Measurements from ENCODE around the gene SETBP1. TPM values are rescaled to one million over a fixed set of nuclear protein-coding genes. Genes with fewer than 3 reads are reported as not detected.
A peak's percentile ranks its signal among the peaks of the same experiment; 100 is the strongest.

The SETBP1 gene
- total RNA-seq, 1 donor from 2014 or later: 80.0 TPM

DNA sequence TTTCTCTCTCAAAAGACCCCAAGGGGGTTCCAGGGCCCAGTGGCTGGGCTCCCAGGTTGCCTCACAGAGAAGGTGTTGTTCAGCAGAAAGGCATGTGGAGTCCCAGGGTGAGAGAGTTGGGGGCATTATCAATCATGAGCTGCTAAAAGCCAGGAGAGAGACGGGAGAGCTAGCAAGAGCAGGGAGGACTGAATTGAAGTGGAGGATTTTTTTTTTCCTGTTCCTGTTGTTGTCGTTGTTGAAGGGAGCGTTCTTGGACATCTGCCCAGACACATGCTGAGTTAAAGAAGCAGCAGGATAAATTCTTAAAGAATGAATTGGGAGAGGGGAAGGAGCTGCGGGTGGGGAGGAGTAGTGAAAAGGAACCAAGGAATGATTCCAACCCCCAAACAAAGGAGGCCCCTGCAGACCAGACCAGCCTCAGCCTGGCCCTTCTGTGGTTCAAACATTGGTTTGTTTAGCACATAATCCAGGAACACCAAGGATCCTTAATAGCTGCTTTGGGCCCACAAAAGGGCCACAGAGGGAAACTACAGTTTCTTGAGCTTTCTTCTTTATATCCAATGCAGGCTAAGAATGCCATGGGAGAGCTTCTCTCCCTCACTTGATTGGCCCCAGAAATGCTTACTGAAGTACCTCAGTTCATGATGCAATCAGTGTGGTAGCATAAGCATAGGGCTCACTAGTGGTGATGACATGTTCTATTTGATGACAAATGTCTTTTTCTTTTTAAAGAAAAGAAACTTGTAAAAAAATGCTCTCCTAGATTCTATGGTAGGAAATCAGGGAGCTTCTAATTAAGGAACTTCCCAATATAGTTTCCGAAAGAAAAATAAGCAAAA, 146.0 kb downstream of the SETBP1 start:
- H3K4me1 Mint-ChIP-seq (ENCODE audit: unreplicated experiment): peaks cover 89% of the 10 kb centered on the region
- DNase-seq (ENCODE audit: extremely low spot score, unreplicated experiment): peak; percentile 92
- peaks cover 6% of the 10 kb centered on the region for H3K36me3 Mint-ChIP-seq (ENCODE audit: unreplicated experiment)
- TF ChIP-seq, protein P1, sequence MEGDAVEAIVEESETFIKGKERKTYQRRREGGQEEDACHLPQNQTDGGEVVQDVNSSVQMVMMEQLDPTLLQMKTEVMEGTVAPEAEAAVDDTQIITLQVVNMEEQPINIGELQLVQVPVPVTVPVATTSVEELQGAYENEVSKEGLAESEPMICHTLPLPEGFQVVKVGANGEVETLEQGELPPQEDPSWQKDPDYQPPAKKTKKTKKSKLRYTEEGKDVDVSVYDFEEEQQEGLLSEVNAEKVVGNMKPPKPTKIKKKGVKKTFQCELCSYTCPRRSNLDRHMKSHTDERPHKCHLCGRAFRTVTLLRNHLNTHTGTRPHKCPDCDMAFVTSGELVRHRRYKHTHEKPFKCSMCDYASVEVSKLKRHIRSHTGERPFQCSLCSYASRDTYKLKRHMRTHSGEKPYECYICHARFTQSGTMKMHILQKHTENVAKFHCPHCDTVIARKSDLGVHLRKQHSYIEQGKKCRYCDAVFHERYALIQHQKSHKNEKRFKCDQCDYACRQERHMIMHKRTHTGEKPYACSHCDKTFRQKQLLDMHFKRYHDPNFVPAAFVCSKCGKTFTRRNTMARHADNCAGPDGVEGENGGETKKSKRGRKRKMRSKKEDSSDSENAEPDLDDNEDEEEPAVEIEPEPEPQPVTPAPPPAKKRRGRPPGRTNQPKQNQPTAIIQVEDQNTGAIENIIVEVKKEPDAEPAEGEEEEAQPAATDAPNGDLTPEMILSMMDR (IDR thresholded peaks at IDR 0.05): no peak
- H3K9me3 Mint-ChIP-seq (ENCODE audit: unreplicated experiment): no peaks in the 10 kb centered on the region
- peak overlapping the region; percentile 90 for H3K27ac Mint-ChIP-seq (ENCODE audit: unreplicated experiment)
- H3K4me3 Mint-ChIP-seq (ENCODE audit: unreplicated experiment): no peak overlapping the region
- no peaks in the 10 kb centered on the region for H3K27me3 Mint-ChIP-seq (ENCODE audit: unreplicated experiment)

DNA sequence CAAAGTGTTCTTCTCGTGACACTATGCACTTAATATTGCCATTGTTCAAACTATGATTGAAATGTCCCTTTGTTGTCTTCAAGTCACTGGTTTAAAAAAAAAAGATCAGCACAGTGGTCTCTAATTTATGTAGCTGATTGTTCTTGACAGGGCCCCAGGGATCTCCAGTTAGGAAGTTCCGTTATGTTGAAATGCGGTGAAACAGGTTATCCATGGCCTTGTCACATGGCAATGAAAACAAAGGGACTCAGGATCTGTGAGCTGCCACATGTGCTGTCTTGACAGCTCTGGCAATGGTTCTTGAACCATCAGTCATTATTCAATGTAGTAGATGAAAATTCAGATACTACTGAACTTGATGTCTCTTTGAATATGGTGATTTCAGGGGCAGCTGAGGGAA, 147.4 kb downstream of the SETBP1 start:
- Mint-ChIP-seq H3K9me3 (ENCODE audit: unreplicated experiment) (no peaks in the 10 kb centered on the region), H3K36me3 (ENCODE audit: unreplicated experiment) (peaks cover under 1% of the 10 kb centered on the region), H3K27ac (ENCODE audit: unreplicated experiment) (peak overlapping the region; percentile 94), H3K4me1 (ENCODE audit: unreplicated experiment) (peaks cover 94% of the 10 kb centered on the region), H3K27me3 (ENCODE audit: unreplicated experiment) (no peaks in the 10 kb centered on the region), H3K4me3 (ENCODE audit: unreplicated experiment) (no peak overlapping the region)
- DNase-seq (ENCODE audit: extremely low spot score, unreplicated experiment): no peak
- TF ChIP-seq, protein P1 (IDR thresholded peaks at IDR 0.05): no peak

- H3K27ac Mint-ChIP-seq (ENCODE audit: unreplicated experiment): peak overlapping the region; percentile 94
- peaks cover 92% of the 10 kb centered on the region for H3K4me1 Mint-ChIP-seq (ENCODE audit: unreplicated experiment)
These were observed 149.9 kb downstream of the SETBP1 start for GRCh38 chr18:44830581-44830980.

DNA sequence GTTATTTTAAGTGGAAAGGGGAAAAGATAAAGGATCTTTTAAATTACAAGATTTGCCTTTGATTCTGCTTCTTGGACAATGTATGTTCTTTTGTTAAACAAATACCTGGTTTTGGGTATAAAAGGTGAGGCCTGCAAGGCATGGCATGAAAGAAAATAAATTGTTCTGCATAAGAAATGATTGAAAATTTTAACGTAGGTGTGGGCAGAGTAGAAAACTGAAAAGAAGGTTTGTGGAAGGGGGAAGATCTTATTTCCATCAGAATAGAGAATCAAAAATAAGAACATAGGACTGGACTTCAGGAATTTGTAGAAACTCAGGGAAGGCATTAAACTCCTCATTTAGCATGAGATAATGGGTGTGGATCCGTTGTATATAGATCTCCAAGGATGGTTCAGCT, 153.1 kb downstream of the SETBP1 start:
- no peak overlapping the region for H3K4me3 Mint-ChIP-seq (ENCODE audit: unreplicated experiment)
- H3K4me1 Mint-ChIP-seq (ENCODE audit: unreplicated experiment): peaks cover 92% of the 10 kb centered on the region
- DNase-seq (ENCODE audit: extremely low spot score, unreplicated experiment): no peak
- no peaks in the 10 kb centered on the region for H3K9me3 Mint-ChIP-seq (ENCODE audit: unreplicated experiment)
- TF ChIP-seq, protein P1 (IDR thresholded peaks at IDR 0.05): no peak
- no peaks in the 10 kb centered on the region for H3K27me3 Mint-ChIP-seq (ENCODE audit: unreplicated experiment)
- H3K36me3 Mint-ChIP-seq (ENCODE audit: unreplicated experiment): peaks cover 4% of the 10 kb centered on the region
- no peak overlapping the region for H3K27ac Mint-ChIP-seq (ENCODE audit: unreplicated experiment)

More at GRCh38 chr18:44830581-44830980, 149.9 kb downstream of the SETBP1 start:
- Mint-ChIP-seq H3K4me3 (ENCODE audit: unreplicated experiment) (no peak overlapping the region), H3K9me3 (ENCODE audit: unreplicated experiment) (no peaks in the 10 kb centered on the region), H3K36me3 (ENCODE audit: unreplicated experiment) (peaks cover 4% of the 10 kb centered on the region), H3K27me3 (ENCODE audit: unreplicated experiment) (no peaks in the 10 kb centered on the region)
- no peak for DNase-seq (ENCODE audit: extremely low spot score, unreplicated experiment)
- TF ChIP-seq, protein P1 (IDR thresholded peaks at IDR 0.05): no peak

DNA sequence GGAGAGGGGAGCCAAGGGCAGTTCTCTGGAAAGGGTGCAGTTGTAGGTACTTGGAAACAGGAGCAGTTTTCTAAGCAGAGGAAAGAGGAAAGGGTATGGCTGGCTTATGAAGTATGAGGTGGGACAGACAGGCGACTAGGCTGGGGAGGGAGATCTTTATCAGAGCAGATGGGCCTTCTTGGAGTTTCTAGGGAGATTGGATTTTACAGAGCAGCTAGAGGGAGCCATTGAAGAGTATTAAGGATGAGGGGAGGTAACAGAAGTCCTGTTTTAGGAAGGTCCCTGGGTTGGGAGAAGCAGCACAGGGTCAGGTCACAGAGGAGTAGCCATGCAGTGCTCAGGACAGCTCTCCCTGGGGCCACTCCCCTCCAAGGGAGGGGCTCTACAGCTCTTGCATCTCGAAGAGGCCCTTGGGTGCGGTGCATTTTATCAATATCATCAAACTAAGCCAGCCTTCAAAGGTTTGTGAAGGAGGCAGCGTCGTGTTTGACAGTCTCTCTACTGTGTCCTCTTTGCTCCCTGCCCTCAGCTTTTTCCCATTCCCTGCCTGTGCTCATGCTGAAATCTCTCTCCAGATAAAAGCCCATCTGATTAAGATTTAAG, 154.3 kb downstream of the SETBP1 start:
- no peak for DNase-seq (ENCODE audit: extremely low spot score, unreplicated experiment)
- Mint-ChIP-seq H3K27ac (ENCODE audit: unreplicated experiment) (peak overlapping the region; percentile 27), H3K27me3 (ENCODE audit: unreplicated experiment) (no peaks in the 10 kb centered on the region), H3K4me1 (ENCODE audit: unreplicated experiment) (peaks cover 92% of the 10 kb centered on the region), H3K4me3 (ENCODE audit: unreplicated experiment) (no peak overlapping the region), H3K9me3 (ENCODE audit: unreplicated experiment) (no peaks in the 10 kb centered on the region), H3K36me3 (ENCODE audit: unreplicated experiment) (peaks cover 7% of the 10 kb centered on the region)
- TF ChIP-seq, protein P1 (IDR thresholded peaks at IDR 0.05): no peak
